Stimulated activated naive B cell treated with anti-CD40 and anti-IgM and Interleukin-4, amounts not matched to agents 10 μg/mL and 1 μg/mL and 100 μg/mL, for 72 hours (primary cell): ENCODE results near the gene SEC24B.
"Not testable (repeated sequence)": the region's sequence is repeated elsewhere in the genome, so short reads cannot be mapped to it uniquely, and the experiment has no call there.

Experiments
- ATAC-seq, 2 donors: fragments of 150-1000 bp; cut with Tn5 transposase; replicated peaks; 2 replicates each; pipeline ENCODE4 v1.10.0; 2021; ENCODE audit warnings: moderate library complexity in 1 of 2
- DNase-seq: peaks from one replicate; pipeline ENCODE4 v3.0.0; 2021
- H3K27ac Mint-ChIP-seq: one replicate; pipeline ENCODE4 v1.8.0; 2022; ENCODE audit warnings: mild to moderate bottlenecking, mixed read lengths
- H3K27me3 Mint-ChIP-seq, 2 donors: one replicate each; pipeline ENCODE4 v1.8.0; 2022; ENCODE audit warnings: mixed read lengths in 2 of 2
- H3K36me3 Mint-ChIP-seq, 2 donors: one replicate each; pipeline ENCODE4 v1.8.0; 2022; ENCODE audit warnings: mixed read lengths in 2 of 2, mild to moderate bottlenecking in 1 of 2
- H3K4me1 Mint-ChIP-seq, 2 donors: one replicate each; pipeline ENCODE4 v1.8.0; 2022; ENCODE audit warnings: mixed read lengths in 2 of 2, mild to moderate bottlenecking in 1 of 2
- H3K4me3 Mint-ChIP-seq, 2 donors: one replicate each; pipeline ENCODE4 v1.8.0; 2022; ENCODE audit warnings: mild to moderate bottlenecking in 2 of 2, mixed read lengths in 2 of 2, moderate library complexity in 1 of 2
- H3K9me3 Mint-ChIP-seq, 2 donors: one replicate each; pipeline ENCODE4 v1.8.0; 2022; ENCODE audit warnings: mixed read lengths in 2 of 2, mild to moderate bottlenecking in 1 of 2

Gene SEC24B

DNA sequence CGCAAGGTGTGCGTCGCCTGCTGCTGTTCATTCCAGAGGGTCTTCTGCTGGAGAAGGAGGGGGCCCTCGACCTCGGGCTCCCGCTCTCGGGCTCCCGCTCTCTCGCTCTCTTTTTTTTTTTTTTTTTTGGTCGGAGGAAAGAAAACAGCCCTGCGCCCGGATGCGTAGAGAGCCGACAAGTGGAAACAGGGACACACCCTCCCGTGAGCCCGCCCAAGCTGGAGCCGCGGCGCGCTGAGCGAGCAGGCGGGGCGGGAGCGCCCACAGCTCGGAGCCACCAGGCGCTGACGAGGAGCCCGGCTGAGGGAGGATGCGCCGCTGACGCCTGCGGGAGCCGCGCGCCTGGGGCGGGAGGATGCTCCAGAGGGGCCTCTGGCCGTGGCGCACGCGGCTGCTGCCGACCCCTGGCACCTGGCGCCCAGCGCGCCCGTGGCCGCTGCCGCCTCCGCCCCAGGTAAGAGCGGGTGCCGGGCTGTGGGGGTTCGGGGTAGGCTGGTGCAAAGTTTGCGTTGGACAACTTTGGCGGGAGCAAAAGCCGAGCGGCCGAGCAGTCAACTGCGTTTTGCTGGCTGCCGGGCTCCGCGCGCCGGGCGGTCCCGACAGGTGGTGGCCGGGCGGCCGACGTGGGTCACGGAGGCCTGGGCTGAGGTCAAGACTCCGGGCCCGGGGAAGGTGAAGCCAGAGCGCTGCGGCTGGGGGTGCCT, 126.5 kb downstream of the SEC24B start, which contains the start of gene MCUB:
TSS of gene MCUB (plus strand) at position 264 of the 704 bp plus-strand sequence. CDS start at position 356, 92 bp downstream.
- H3K36me3 Mint-ChIP-seq, result peaks cover 11 to 16% of the 10 kb centered on the region in 2 donors
- peaks cover 13 to 39% of the 10 kb centered on the region in 2 donors for H3K4me1 Mint-ChIP-seq
- H3K27me3 Mint-ChIP-seq, result no peaks in the 10 kb centered on the region
- peak within 1 kb of the TSS; percentile 83 to 86 for H3K4me3 Mint-ChIP-seq
- DNase-seq (peak; percentile 90), ATAC-seq (peak; percentile 93)
- H3K9me3 Mint-ChIP-seq, result no peaks in the 10 kb centered on the region
- peak within 1 kb of the TSS; percentile 93 for H3K27ac Mint-ChIP-seq

DNA sequence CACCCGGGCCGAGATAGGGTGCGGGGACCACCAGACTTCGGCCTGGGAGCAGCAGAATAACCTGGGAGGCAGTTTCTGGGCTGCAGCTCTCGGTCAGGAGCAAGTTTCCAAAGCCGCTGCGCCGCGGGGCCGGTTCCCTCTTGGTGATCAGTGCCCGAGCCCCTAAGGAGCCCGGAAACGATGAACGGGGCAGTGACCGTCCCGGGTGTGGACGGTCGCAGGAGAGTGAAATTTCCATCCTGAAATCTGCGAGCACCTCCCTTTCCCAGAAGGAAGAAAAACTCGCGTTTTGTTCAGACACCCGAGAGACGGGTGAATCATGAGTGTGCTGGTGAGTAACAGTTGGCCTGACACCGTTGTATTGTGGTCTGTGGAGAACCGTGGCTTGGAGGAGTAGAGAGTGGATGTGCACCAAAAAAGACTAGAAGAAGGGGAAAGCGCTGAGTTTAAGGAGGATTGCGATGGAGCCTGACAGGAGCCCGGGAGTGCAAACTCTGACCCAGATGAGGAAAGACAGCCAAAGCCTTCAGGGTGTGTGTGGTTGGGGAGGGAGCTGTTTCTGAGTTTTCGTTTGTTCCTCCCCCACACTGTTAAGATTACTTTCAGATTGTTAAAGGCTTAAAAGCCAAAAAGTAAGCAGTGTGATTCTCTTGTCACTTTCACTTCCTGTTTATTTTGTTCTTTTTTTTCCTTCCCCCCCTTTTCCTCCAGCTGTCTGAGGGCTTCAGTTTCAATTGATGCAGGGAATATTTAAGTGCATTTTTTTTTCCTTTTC, 127.3 kb downstream of the SEC24B start:
- peaks cover 11 to 15% of the 10 kb centered on the region in 2 donors for H3K36me3 Mint-ChIP-seq
- H3K4me1 Mint-ChIP-seq, result peaks cover 13 to 39% of the 10 kb centered on the region in 2 donors
- peak; percentile 41 for DNase-seq
- peak overlapping the region; percentile 83 to 86 for H3K4me3 Mint-ChIP-seq
- no peaks in the 10 kb centered on the region for H3K9me3 Mint-ChIP-seq
- H3K27ac Mint-ChIP-seq, result peak overlapping the region; percentile 74
- peak; percentile 66 to 72 for ATAC-seq
- no peaks in the 10 kb centered on the region for H3K27me3 Mint-ChIP-seq

- peaks cover 7 to 9% of the 10 kb centered on the region in 2 donors for H3K36me3 Mint-ChIP-seq
- DNase-seq (no peak), ATAC-seq (no peak)
- H3K9me3 Mint-ChIP-seq, result no peaks in the 10 kb centered on the region
- H3K27ac Mint-ChIP-seq, result no peak overlapping the region
- no peaks in the 10 kb centered on the region for H3K27me3 Mint-ChIP-seq
- peaks cover 13 to 32% of the 10 kb centered on the region in 2 donors for H3K4me1 Mint-ChIP-seq
- no peak overlapping the region for H3K4me3 Mint-ChIP-seq
These were observed 129.0 kb downstream of the SEC24B start for GRCh38 chr4:109562457-109563239.

DNA sequence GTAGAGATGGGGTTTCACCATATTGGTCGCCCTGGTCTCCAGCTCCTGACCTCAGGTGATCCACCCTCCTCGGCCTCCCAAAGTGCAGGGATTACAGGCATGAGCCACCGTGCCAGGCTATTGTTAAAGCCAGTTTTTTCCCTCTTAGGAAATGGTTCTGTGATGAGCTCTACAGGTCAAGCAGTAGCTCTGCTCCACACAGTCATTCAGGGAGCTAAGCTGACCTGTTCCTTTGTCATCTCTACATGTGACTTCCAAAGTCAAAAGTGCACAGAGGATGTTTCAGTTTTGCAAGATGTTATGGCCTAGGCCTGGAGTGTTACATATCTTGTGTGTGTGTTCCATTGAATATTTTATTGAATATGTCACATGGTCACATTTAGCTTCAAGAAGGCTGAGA, 137.9 kb downstream of the SEC24B start:
- no peak for ATAC-seq
- H3K9me3 Mint-ChIP-seq, result peaks cover 3 to 4% of the 10 kb centered on the region in 2 donors
- H3K27me3 Mint-ChIP-seq, result no peaks in the 10 kb centered on the region
- DNase-seq, result no peak
- no peak overlapping the region for H3K27ac Mint-ChIP-seq
- H3K36me3 Mint-ChIP-seq, result peaks cover 15 to 16% of the 10 kb centered on the region in 2 donors
- H3K4me1 Mint-ChIP-seq, result peaks cover 26 to 38% of the 10 kb centered on the region in 2 donors
- no peak overlapping the region for H3K4me3 Mint-ChIP-seq

GRCh38 chr4:109572154-109572553, 138.5 kb downstream of the SEC24B start:
- peaks cover 3 to 4% of the 10 kb centered on the region in 2 donors for H3K9me3 Mint-ChIP-seq
- no peak for DNase-seq
- ATAC-seq, result no peak
- H3K4me1 Mint-ChIP-seq, result peaks cover 29 to 40% of the 10 kb centered on the region in 2 donors
- peaks cover 15 to 18% of the 10 kb centered on the region in 2 donors for H3K36me3 Mint-ChIP-seq
- H3K27ac Mint-ChIP-seq, result no peak overlapping the region
- no peaks in the 10 kb centered on the region for H3K27me3 Mint-ChIP-seq
- no peak overlapping the region for H3K4me3 Mint-ChIP-seq

DNA sequence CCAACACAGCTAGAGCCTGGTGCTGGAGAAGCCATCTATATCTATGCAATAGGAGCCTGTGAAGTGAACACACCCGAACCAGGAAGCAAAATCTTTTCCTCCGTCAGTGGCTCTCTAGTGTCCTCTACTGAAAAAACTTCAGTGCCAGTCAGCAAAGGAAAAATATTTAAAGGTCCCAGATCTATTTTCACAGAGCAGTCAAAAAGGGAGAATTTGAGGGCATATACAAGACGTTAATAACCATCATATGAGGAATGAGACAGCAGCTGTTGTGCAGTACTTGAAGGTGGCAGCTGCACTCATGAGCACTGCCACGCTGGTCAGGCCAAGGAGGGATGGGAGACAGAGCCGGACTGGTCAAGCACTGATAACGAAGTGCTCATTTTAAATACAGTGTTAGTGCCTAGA, 140.8 kb downstream of the SEC24B start:
- no peak for ATAC-seq
- no peak for DNase-seq
- Mint-ChIP-seq H3K9me3 (peaks cover 3 to 4% of the 10 kb centered on the region in 2 donors), H3K27me3 (no peaks in the 10 kb centered on the region), H3K36me3 (peaks cover 22 to 25% of the 10 kb centered on the region in 2 donors), H3K4me3 (no peak overlapping the region), H3K27ac (no peak overlapping the region), H3K4me1 (peaks cover 28 to 41% of the 10 kb centered on the region in 2 donors)

DNA sequence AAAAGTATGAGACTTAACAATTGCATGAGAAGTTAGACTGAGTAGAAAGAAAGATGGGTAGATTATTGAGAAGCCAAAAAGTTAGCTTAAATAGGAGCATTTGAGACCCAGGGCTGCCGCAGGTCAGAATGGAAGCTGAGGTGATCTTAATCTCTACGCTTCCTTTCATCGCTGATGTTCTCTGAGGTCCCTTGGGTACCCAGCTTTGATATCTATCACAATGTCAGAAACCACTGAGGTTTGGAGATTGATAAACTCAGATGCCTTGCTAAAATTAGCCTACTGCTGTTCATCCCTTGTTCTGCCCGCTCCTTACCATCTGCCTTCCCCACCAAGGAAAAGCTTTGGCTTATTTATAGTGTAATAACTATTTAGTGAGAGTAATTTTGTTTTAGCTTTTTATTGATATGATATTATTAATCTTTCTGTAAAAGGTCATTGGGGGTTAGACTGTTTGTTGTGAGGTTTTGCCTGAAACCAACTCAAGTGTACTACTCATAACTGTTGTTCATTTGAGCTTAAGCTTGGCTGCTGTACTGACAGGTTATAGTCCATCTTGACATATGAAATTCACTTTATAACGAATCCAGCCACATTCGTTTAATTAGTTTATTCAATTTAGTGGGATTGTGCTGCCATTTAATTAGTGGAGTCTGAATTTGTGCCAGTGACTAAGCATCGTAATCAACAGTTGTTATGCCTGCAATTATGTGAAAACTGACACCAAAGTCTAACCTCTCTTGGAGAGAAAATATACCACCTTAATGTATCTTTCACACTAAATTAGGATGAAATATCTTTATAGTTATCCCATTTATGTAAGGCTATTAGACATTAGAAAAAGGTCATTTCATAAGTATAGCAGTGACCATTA, 141.6 kb downstream of the SEC24B start:
- peaks cover 22 to 27% of the 10 kb centered on the region in 2 donors for H3K36me3 Mint-ChIP-seq
- no peak overlapping the region for H3K4me3 Mint-ChIP-seq

GRCh38 chr4:109576462-109576861, 142.8 kb downstream of the SEC24B start:
- H3K4me1 Mint-ChIP-seq, result peaks cover 21 to 34% of the 10 kb centered on the region in 2 donors
- peaks cover 25 to 28% of the 10 kb centered on the region in 2 donors for H3K36me3 Mint-ChIP-seq
- DNase-seq, result no peak
- no peaks in the 10 kb centered on the region for H3K9me3 Mint-ChIP-seq
- H3K27ac Mint-ChIP-seq, result no peak overlapping the region
- ATAC-seq, result no peak
- H3K4me3 Mint-ChIP-seq, result no peak overlapping the region
- no peaks in the 10 kb centered on the region for H3K27me3 Mint-ChIP-seq

More for the DNA sequence above, 141.6 kb downstream of the SEC24B start:
- Mint-ChIP-seq H3K27ac (no peak overlapping the region), H3K27me3 (no peaks in the 10 kb centered on the region), H3K9me3 (peaks cover 3 to 4% of the 10 kb centered on the region in 2 donors), H3K4me1 (peaks cover 25 to 41% of the 10 kb centered on the region in 2 donors)
- DNase-seq, result no peak
- no peak for ATAC-seq

- DNase-seq, result no peak
- ATAC-seq, result no peak
- Mint-ChIP-seq H3K4me1 (peaks cover 25 to 42% of the 10 kb centered on the region in 2 donors), H3K9me3 (peaks cover 2 to 4% of the 10 kb centered on the region in 2 donors), H3K27ac (no peak overlapping the region), H3K36me3 (peaks cover 21 to 28% of the 10 kb centered on the region in 2 donors), H3K27me3 (no peaks in the 10 kb centered on the region), H3K4me3 (no peak overlapping the region)
These were observed 145.2 kb downstream of the SEC24B start for GRCh38 chr4:109578846-109579245.

DNA sequence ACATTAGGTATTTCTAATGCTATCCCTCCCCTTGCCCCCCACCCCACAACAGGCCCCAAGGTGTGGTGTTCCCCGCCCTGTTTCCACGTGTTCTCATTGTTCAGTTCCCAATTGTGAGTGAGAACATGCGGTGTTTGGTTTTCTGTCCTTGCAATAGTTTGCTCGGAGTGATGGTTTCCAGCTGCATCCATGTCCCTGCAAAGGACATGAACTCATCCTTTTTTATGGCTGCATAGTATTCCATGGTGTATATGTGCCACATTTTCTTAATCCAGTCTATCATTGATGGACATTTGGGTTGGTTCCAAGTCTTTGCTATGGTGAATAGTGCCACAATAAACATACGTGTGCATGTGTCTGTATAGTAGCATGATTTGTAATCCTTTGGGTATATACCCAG, 146.4 kb downstream of the SEC24B start:
- H3K27ac Mint-ChIP-seq, H3K4me3 Mint-ChIP-seq, DNase-seq, H3K9me3 Mint-ChIP-seq, ATAC-seq, H3K27me3 Mint-ChIP-seq: not testable (repeated sequence)
- peaks cover 29 to 46% of the 10 kb centered on the region in 2 donors for H3K4me1 Mint-ChIP-seq
- H3K36me3 Mint-ChIP-seq, result peaks cover 21 to 28% of the 10 kb centered on the region in 2 donors

- Mint-ChIP-seq H3K4me1 (peaks cover 38 to 64% of the 10 kb centered on the region in 2 donors), H3K4me3 (no peak overlapping the region), H3K27me3 (no peaks in the 10 kb centered on the region), H3K9me3 (peaks cover 0 to 6% of the 10 kb centered on the region in 2 donors), H3K36me3 (peaks cover 5 to 11% of the 10 kb centered on the region in 2 donors), H3K27ac (no peak overlapping the region)
- DNase-seq, result no peak
- ATAC-seq, result peak; percentile 72 to 83
These were observed 154.6 kb downstream of the SEC24B start for GRCh38 chr4:109588176-109588575.

- no peaks in the 10 kb centered on the region for H3K27me3 Mint-ChIP-seq
- DNase-seq (no peak), ATAC-seq (no peak)
- peaks cover 32 to 56% of the 10 kb centered on the region in 2 donors for H3K4me1 Mint-ChIP-seq
- H3K36me3 Mint-ChIP-seq, result peaks cover 2 to 6% of the 10 kb centered on the region in 2 donors
- H3K27ac Mint-ChIP-seq, result no peak overlapping the region
- H3K4me3 Mint-ChIP-seq, result no peak overlapping the region
- peaks cover 0 to 5% of the 10 kb centered on the region in 2 donors for H3K9me3 Mint-ChIP-seq
These were observed 155.5 kb downstream of the SEC24B start for GRCh38 chr4:109589119-109589518.

GRCh38 chr4:109589605-109590004, 156.0 kb downstream of the SEC24B start:
- Mint-ChIP-seq H3K27ac (peak overlapping the region; percentile 9), H3K4me3 (no peak overlapping the region), H3K36me3 (peaks cover 2 to 6% of the 10 kb centered on the region in 2 donors), H3K9me3 (peaks cover 0 to 5% of the 10 kb centered on the region in 2 donors), H3K27me3 (no peaks in the 10 kb centered on the region), H3K4me1 (peaks cover 28 to 51% of the 10 kb centered on the region in 2 donors)
- DNase-seq (no peak), ATAC-seq (no peak)
